ENCODE results near the gene FSTL4. TPM values are rescaled to one million over a fixed set of nuclear protein-coding genes. Genes with fewer than 3 reads are reported as not detected.

Gene FSTL4
- total and polyA plus RNA-seq, 2 of the 13 experiments (the other 11 are each of a cell fraction or from before 2014, with no cell fraction given) = 2.1 to 3.0 TPM

GRCh38 chr5:133163839-133164238, 448.5 kb downstream of the FSTL4 start (continued):
- TF ChIP-seq HOXA5 (CRISPR knock-in tag; IDR thresholded peaks at IDR 0.05) (no peak), MAFK (conservative IDR thresholded peaks at IDR 0.05 in 1 of 2, IDR thresholded peaks at IDR 0.05 in 1 of 2; ENCODE audit: low read length in 2 of 2) (peak in 1 of 2 experiments; percentile 53; a peak in 2 of 4 replicates), ZNF17 (CRISPR knock-in tag; IDR thresholded peaks at IDR 0.05) (no peak), CHD2 (IDR thresholded peaks at IDR 0.05; ENCODE audit: low read depth, low read length) (no peak), ETS1 (CRISPR knock-in tag; IDR thresholded peaks at IDR 0.05) (no peak)

GRCh38 chr5:133159543-133159942, 452.8 kb downstream of the FSTL4 start:
- no TSS peak for BruUV-seq (replicated peaks)
- H3K79me2 ChIP-seq (ENCODE audit: insufficient read depth, low read length) = no peaks in the 10 kb centered on the region
- H3K27me3 ChIP-seq (ENCODE audit: control insufficient read depth in 1 of 2, insufficient read depth in 2 of 2, low read length in 2 of 2) = peaks cover 0 to 5% of the 10 kb centered on the region in 2 experiments; a peak in 1 of 5 replicates
- no peak overlapping the region for H3K27ac ChIP-seq (ENCODE audit: extremely low read length, insufficient read depth, low read length)
- ChIA-PET POLR2A (no interaction called here), CTCF (ENCODE audit: low intra/inter-chr PET ratio, low total read pairs) (no interaction called here)
- H2AFZ ChIP-seq (ENCODE audit: low read length) = no peak overlapping the region
- no peaks in the 10 kb centered on the region for H3K36me3 ChIP-seq (replicated peaks in 1 of 2; ENCODE audit: control insufficient read depth in 1 of 2, insufficient read depth in 2 of 2, low read length in 2 of 2)
- no peak for FAIRE-seq
- H4K20me1 ChIP-seq (ENCODE audit: insufficient read depth, low read length) = no peaks in the 10 kb centered on the region
- no peak overlapping the region for H3K9ac ChIP-seq (ENCODE audit: insufficient read depth, low read depth, low read length)
- no peaks in the 10 kb centered on the region for H3K9me3 ChIP-seq (ENCODE audit: low read length)
- in situ Hi-C loops (cut with HindIII; ENCODE audit: extremely low pct_ligation_motif_present, low pct_unique_long_range_greater_than_20kb) (no loop called here), intact Hi-C loops (cut with micrococcal nuclease; ENCODE audit: unreplicated experiment) (no loop called here)
- H3K4me3 ChIP-seq (replicated peaks in 1 of 3; ENCODE audit: insufficient read depth in 1 of 3, low read depth in 2 of 3, low read length in 3 of 3) = no peak overlapping the region
- no peaks in the 10 kb centered on the region for H3K4me1 ChIP-seq (ENCODE audit: insufficient read depth, low read length)
- no peak for DNase-seq (ENCODE audit: low spot score)
- TF ChIP-seq GPN1 (CRISPR knock-in tag; IDR thresholded peaks at IDR 0.05; ENCODE audit: borderline replicate concordance) = no peak
- TF ChIP-seq SOX13 (IDR thresholded peaks at IDR 0.05) = no peak
- no peak for TF ChIP-seq SOX13 (CRISPR knock-in tag; conservative IDR thresholded peaks at IDR 0.05 in 1 of 2, IDR thresholded peaks at IDR 0.05 in 1 of 2)
- no peak for TF ChIP-seq ARNT (IDR thresholded peaks at IDR 0.05)
- TF ChIP-seq SP2 (CRISPR knock-in tag; IDR thresholded peaks at IDR 0.05) = no peak
- TF ChIP-seq RCOR2 (CRISPR knock-in tag; IDR thresholded peaks at IDR 0.05) = no peak
- TF ChIP-seq TBP (CRISPR knock-in tag; IDR thresholded peaks at IDR 0.05) = no peak
- no peak for TF ChIP-seq ZNF160 (CRISPR knock-in tag; IDR thresholded peaks at IDR 0.05)
- no peak for TF ChIP-seq MXD3 (CRISPR knock-in tag; IDR thresholded peaks at IDR 0.05)
- no peak for TF ChIP-seq CREM (IDR thresholded peaks at IDR 0.05)
- no peak for TF ChIP-seq CREM (CRISPR knock-in tag; IDR thresholded peaks at IDR 0.05)
- TF ChIP-seq ZNF143 (CRISPR knock-in tag; IDR thresholded peaks at IDR 0.05) = no peak
- no peak for TF ChIP-seq ZNF878 (CRISPR knock-in tag; IDR thresholded peaks at IDR 0.05)
- no peak for TF ChIP-seq KDM5A (IDR thresholded peaks at IDR 0.05; ENCODE audit: borderline replicate concordance, low read length)
- TF ChIP-seq ZNF234 (CRISPR knock-in tag; conservative IDR thresholded peaks at IDR 0.05) = no peak
- 40% methylated on average over 1 of the region's 1 CpG for WGBS (ENCODE audit: low lambda C conversion rate)
- no peak for ATAC-seq
- no peak overlapping the region for H3K4me2 ChIP-seq (ENCODE audit: low read depth, low read length)

Data from HepG2 (cell line).